LoVo (cell line): ENCODE measurements around the gene KLHL30.
"Not testable (repeated sequence)": the region's sequence is repeated elsewhere in the genome, so short reads cannot be mapped to it uniquely, and the experiment has no call there.

Source experiments
- DNase-seq: peaks from one replicate; pipeline ENCODE4 v3.0.0-alpha.2; 2016; ENCODE audit warnings: low spot score

The KLHL30 gene

GRCh38 chr2:238101891-238102841 lies 36.3 kb upstream of the KLHL30 start:
- no peak for DNase-seq

- no peak for DNase-seq
Measured at GRCh38 chr2:238102865-238103264, 35.6 kb upstream of the KLHL30 start.

GRCh38 chr2:238103465-238104225 lies 34.8 kb upstream of the KLHL30 start:
- DNase-seq = no peak

- DNase-seq = no peak
Measured at GRCh38 chr2:238104226-238104690, 34.2 kb upstream of the KLHL30 start.

GRCh38 chr2:238104691-238105371 lies 33.6 kb upstream of the KLHL30 start:
- no peak for DNase-seq

GRCh38 chr2:238105506-238106338 lies 32.7 kb upstream of the KLHL30 start:
- DNase-seq = no peak

GRCh38 chr2:238106339-238106697 lies 32.1 kb upstream of the KLHL30 start:
- no peak for DNase-seq

- no peak for DNase-seq
Measured at GRCh38 chr2:238106698-238107524, 31.6 kb upstream of the KLHL30 start.

- DNase-seq = no peak
Measured at GRCh38 chr2:238107525-238108422, 30.7 kb upstream of the KLHL30 start.

GRCh38 chr2:238108423-238109183 lies 29.9 kb upstream of the KLHL30 start:
- DNase-seq = no peak

- no peak for DNase-seq
Measured at GRCh38 chr2:238113611-238114010, 24.9 kb upstream of the KLHL30 start.

- no peak for DNase-seq
Measured at GRCh38 chr2:238114331-238114841, 24.1 kb upstream of the KLHL30 start.

GRCh38 chr2:238114851-238115660 lies 23.4 kb upstream of the KLHL30 start:
- DNase-seq = no peak

GRCh38 chr2:238115709-238116108 lies 22.8 kb upstream of the KLHL30 start:
- DNase-seq = not testable (repeated sequence)

GRCh38 chr2:238116298-238117198 lies 21.9 kb upstream of the KLHL30 start:
- DNase-seq = no peak
